Measurements from ENCODE around the gene TRPM3.

- TF ChIP-seq ZNF70 (CRISPR knock-in tag; IDR thresholded peaks at IDR 0.05) (no peak), OSR1 (CRISPR knock-in tag; IDR thresholded peaks at IDR 0.05) (no peak), ARNTL (CRISPR knock-in tag; IDR thresholded peaks at IDR 0.05; ENCODE audit: borderline replicate concordance, low read depth) (no peak), PATZ1 (CRISPR knock-in tag; IDR thresholded peaks at IDR 0.05; ENCODE audit: borderline replicate concordance) (no peak), ISL1 (CRISPR knock-in tag; IDR thresholded peaks at IDR 0.05) (no peak), ZFP30 (CRISPR knock-in tag; IDR thresholded peaks at IDR 0.05) (no peak), ZFP3 (CRISPR knock-in tag; IDR thresholded peaks at IDR 0.05) (no peak), POU6F1 (CRISPR knock-in tag; IDR thresholded peaks at IDR 0.05; ENCODE audit: borderline replicate concordance, low read depth) (no peak), GLIS3 (CRISPR knock-in tag; IDR thresholded peaks at IDR 0.05) (no peak), TOX (CRISPR knock-in tag; IDR thresholded peaks at IDR 0.05; ENCODE audit: borderline replicate concordance) (no peak), RARB (CRISPR knock-in tag; IDR thresholded peaks at IDR 0.05) (no peak), TCF4 (CRISPR knock-in tag; IDR thresholded peaks at IDR 0.05; ENCODE audit: borderline replicate concordance) (no peak)
Observed at GRCh38 chr9:70595211-70595610, 526.2 kb downstream of the TRPM3 start.

Data from SK-N-SH treated with all-trans-retinoic acid at 6 μM for 48 hours (cell line).